Measurements from ENCODE around the gene ELF4. TPM values are rescaled to one million over a fixed set of nuclear protein-coding genes. Genes with fewer than 3 reads are reported as not detected.

ELF4 gene
- total RNA-seq, 2 donors from 2014 or later = 2.8 to 3.8 TPM

- no peak overlapping the region for H3K27ac ChIP-seq (ENCODE audit: low read depth, low read length)
- 88 to 100% methylated on average over 2 to 4 of the region's 4 CpGs for WGBS, 2 experiments (ENCODE audit: insufficient coverage in 1 of 2, insufficient read length in 1 of 2)
- H3K9ac ChIP-seq (ENCODE audit: extremely low read depth, low read length, poor library complexity, severe bottlenecking) = no peak overlapping the region
- Mint-ChIP-seq H3K9me3 (peaks cover 49% of the 10 kb centered on the region), H3K36me3 (ENCODE audit: low read depth) (peaks cover 35% of the 10 kb centered on the region), H3K4me1 (peaks cover 13% of the 10 kb centered on the region), H3K27ac (no peak overlapping the region), H3K27me3 (ENCODE audit: insufficient read depth) (peaks cover 14% of the 10 kb centered on the region), H3K4me3 (peak overlapping the region; percentile 17)
- H3K4me1 ChIP-seq (ENCODE audit: control insufficient read depth, insufficient read depth, low read length) = no peaks in the 10 kb centered on the region
- no peaks in the 10 kb centered on the region for H3K27me3 ChIP-seq (ENCODE audit: control insufficient read depth, insufficient read depth, low read length, poor library complexity, severe bottlenecking)
- peak; percentile 50 for TF ChIP-seq CTCF (conservative IDR thresholded peaks at IDR 0.05)
- H3K36me3 ChIP-seq (ENCODE audit: control insufficient read depth, insufficient read depth, low read length) = peaks cover 5% of the 10 kb centered on the region
- no peak overlapping the region for H3K4me3 ChIP-seq (ENCODE audit: low read length)
- DNase-seq = no peak
- no peaks in the 10 kb centered on the region for H3K9me3 ChIP-seq (ENCODE audit: control insufficient read depth, low read length)
These were observed 14.3 kb upstream of the ELF4 start for GRCh38 chrX:130124577-130124976.

GRCh38 chrX:130121505-130121800 is 11.2 kb upstream of the ELF4 start:
- no peak overlapping the region for H3K4me3 ChIP-seq (ENCODE audit: low read length)
- H3K27ac ChIP-seq (ENCODE audit: low read depth, low read length) = no peak overlapping the region
- 80% methylated on average over 13 of the region's 13 CpGs; no CpG with 5 or more reads in 1 of the 2 experiments for WGBS, 2 experiments (ENCODE audit: insufficient coverage in 1 of 2, insufficient read length in 1 of 2)
- Mint-ChIP-seq H3K4me3 (peak overlapping the region; percentile 45), H3K27ac (no peak overlapping the region), H3K36me3 (ENCODE audit: low read depth) (peaks cover 14% of the 10 kb centered on the region), H3K27me3 (ENCODE audit: insufficient read depth) (peaks cover 31% of the 10 kb centered on the region), H3K4me1 (peaks cover 22% of the 10 kb centered on the region), H3K9me3 (peaks cover 54% of the 10 kb centered on the region)
- TF ChIP-seq CTCF (conservative IDR thresholded peaks at IDR 0.05) = no peak
- no peaks in the 10 kb centered on the region for H3K27me3 ChIP-seq (ENCODE audit: control insufficient read depth, insufficient read depth, low read length, poor library complexity, severe bottlenecking)
- no peak overlapping the region for H3K9ac ChIP-seq (ENCODE audit: extremely low read depth, low read length, poor library complexity, severe bottlenecking)
- no peaks in the 10 kb centered on the region for H3K36me3 ChIP-seq (ENCODE audit: control insufficient read depth, insufficient read depth, low read length)
- DNase-seq = no peak
- H3K9me3 ChIP-seq (ENCODE audit: control insufficient read depth, low read length) = no peaks in the 10 kb centered on the region
- H3K4me1 ChIP-seq (ENCODE audit: control insufficient read depth, insufficient read depth, low read length) = no peaks in the 10 kb centered on the region

- Histone ChIP-seq H3K9ac (ENCODE audit: extremely low read depth, low read length, poor library complexity, severe bottlenecking) (no peak overlapping the region), H3K36me3 (ENCODE audit: control insufficient read depth, insufficient read depth, low read length) (no peaks in the 10 kb centered on the region), H3K4me1 (ENCODE audit: control insufficient read depth, insufficient read depth, low read length) (no peaks in the 10 kb centered on the region), H3K9me3 (ENCODE audit: control insufficient read depth, low read length) (no peaks in the 10 kb centered on the region), H3K4me3 (ENCODE audit: low read length) (no peak overlapping the region), H3K27ac (ENCODE audit: low read depth, low read length) (no peak overlapping the region), H3K27me3 (ENCODE audit: control insufficient read depth, insufficient read depth, low read length, poor library complexity, severe bottlenecking) (no peaks in the 10 kb centered on the region)
- Mint-ChIP-seq H3K9me3 (peaks cover 53% of the 10 kb centered on the region), H3K4me1 (peaks cover 22% of the 10 kb centered on the region), H3K27me3 (ENCODE audit: insufficient read depth) (peaks cover 31% of the 10 kb centered on the region), H3K27ac (no peak overlapping the region), H3K36me3 (ENCODE audit: low read depth) (peaks cover 14% of the 10 kb centered on the region), H3K4me3 (peak overlapping the region; percentile 45)
- peak; percentile 84 for TF ChIP-seq CTCF (conservative IDR thresholded peaks at IDR 0.05)
- WGBS, 2 experiments (ENCODE audit: insufficient coverage in 1 of 2, insufficient read length in 1 of 2) = 9 to 16% methylated on average over 8 to 58 of the region's 58 CpGs
- peak; percentile 90 for DNase-seq
These were observed 10.6 kb upstream of the ELF4 start for GRCh38 chrX:130120746-130121504.

All from endodermal cell (in vitro differentiated cells).